CD4-positive, alpha-beta memory T cell (primary cell): ENCODE data around the gene ORM1. TPM values are rescaled to one million over a fixed set of nuclear protein-coding genes. Genes with fewer than 3 reads are reported as not detected.
"Not testable (repeated sequence)": the region's sequence is repeated elsewhere in the genome, so short reads cannot be mapped to it uniquely, and the experiment has no call there.

Source experiments
- CTCF ChIA-PET: fragments of 350-600 bp; sonication (Branson Sonifier 250); formaldehyde crosslinking; loops from one replicate; lab custom pipeline; 2021; ENCODE audit warnings: inconsistent platforms; ENCODE audit not compliant: partially characterized antibody; lab: Charles Lee
- POLR2A ChIA-PET: fragments of 350-600 bp; sonication (Branson Sonifier 250); formaldehyde crosslinking; loops from one replicate; lab custom pipeline; 2021; ENCODE audit not compliant: partially characterized antibody; lab: Charles Lee
- DNase-seq, 5 donors: peaks; one replicate each; pipeline versions ENCODE4 v3.0.0 to v3.0.0-alpha.2; 2020 to 2022; ENCODE audit warnings: mixed read lengths in 1 of 5
- H3K27ac ChIP-seq: one replicate; pipeline ENCODE4 v1.7.0; 2013; ENCODE audit warnings: low read depth, low read length
- H3K27me3 ChIP-seq: 2 replicates; pipeline ENCODE4 v1.7.0; 2013; ENCODE audit warnings: mild to moderate bottlenecking, low read length, moderate library complexity; ENCODE audit not compliant: insufficient read depth
- H3K36me3 ChIP-seq: 2 replicates; pipeline ENCODE4 v1.7.0; 2013; ENCODE audit warnings: mild to moderate bottlenecking, low read length, moderate library complexity; ENCODE audit not compliant: insufficient read depth
- H3K4me1 ChIP-seq: 2 replicates; pipeline ENCODE4 v1.7.0; 2013; ENCODE audit warnings: mild to moderate bottlenecking, low read length, moderate library complexity; ENCODE audit not compliant: insufficient read depth
- H3K4me3 ChIP-seq, 2 donors: one replicate each; pipeline ENCODE4 v1.7.0; 2013; ENCODE audit warnings: low read length in 2 of 2, mild to moderate bottlenecking in 1 of 2
- H3K9me3 ChIP-seq, 2 donors: one replicate each; pipeline ENCODE4 v1.7.0; 2013; ENCODE audit warnings: low read length in 2 of 2, control low read depth in 1 of 2; ENCODE audit not compliant: control insufficient read depth in 1 of 2
- H3K27ac Mint-ChIP-seq, 7 donors: one replicate each; pipeline ENCODE4 v1.8.0; 2020 to 2021; ENCODE audit warnings: mixed read lengths in 7 of 7, mild to moderate bottlenecking in 6 of 7, inconsistent platforms in 3 of 7, moderate library complexity in 3 of 7
- H3K27me3 Mint-ChIP-seq, 2 donors: one replicate each; pipeline ENCODE4 v1.8.0; 2020 to 2021; ENCODE audit warnings: mixed read lengths in 2 of 2
- H3K36me3 Mint-ChIP-seq, 2 donors: one replicate each; pipeline ENCODE4 v1.8.0; 2020 to 2021; ENCODE audit warnings: mixed read lengths in 2 of 2, inconsistent platforms in 1 of 2, mild to moderate bottlenecking in 1 of 2
- H3K4me1 Mint-ChIP-seq, 4 donors: one replicate each; pipeline ENCODE4 v1.8.0; 2020 to 2021; ENCODE audit warnings: mixed read lengths in 4 of 4, mild to moderate bottlenecking in 1 of 4
- H3K4me3 Mint-ChIP-seq, 8 donors: one replicate each; pipeline ENCODE4 v1.8.0; 2020 to 2021; ENCODE audit warnings: mixed read lengths in 8 of 8, mild to moderate bottlenecking in 7 of 8, moderate library complexity in 6 of 8, inconsistent platforms in 3 of 8
- H3K9me3 Mint-ChIP-seq, 8 donors: one replicate each; pipeline ENCODE4 v1.8.0; 2020 to 2021; ENCODE audit warnings: mixed read lengths in 8 of 8, mild to moderate bottlenecking in 5 of 8, inconsistent platforms in 3 of 8, moderate library complexity in 1 of 8
- intact Hi-C: fragments of 100-400 bp; cut with micrococcal nuclease; formaldehyde crosslinking; loops from one replicate; pipeline ENCODE4 v1.15.1; 2023
- polyA plus RNA-seq, 2 donors: library from polyadenylated mRNA; unstranded; fragments of 300-500 nt; fragmentation: Illumina TruSeq; gene quantifications; one replicate each; pipeline ENCODE4 v1.2.3, GENCODE V29; 2021
- total RNA-seq, 2 experiments: library from RNA; stranded (reverse); gene quantifications; one replicate each; pipeline ENCODE4 v1.2.3, GENCODE V29; 2021

Gene ORM1
- total and polyA plus RNA-seq, 4 experiments from 2014 or later = not detected

GRCh38 chr9:114322160-114322818 lies 609 bp upstream of the ORM1 start:
- H3K4me1 Mint-ChIP-seq, H3K36me3 Mint-ChIP-seq, H3K27me3 ChIP-seq, H3K27ac ChIP-seq, intact Hi-C loops, H3K9me3 Mint-ChIP-seq, H3K36me3 ChIP-seq, H3K4me3 ChIP-seq, H3K4me3 Mint-ChIP-seq, H3K27ac Mint-ChIP-seq, H3K9me3 ChIP-seq, H3K4me1 ChIP-seq, POLR2A ChIA-PET, DNase-seq: not testable (repeated sequence)
- peaks cover 7 to 10% of the 10 kb centered on the region in 2 donors for H3K27me3 Mint-ChIP-seq
- CTCF ChIA-PET = interaction anchor here (0.6 to 1.2 kb wide), 2 partner anchors 29 to 303 kb away, joined by 3 to 4 read pairs; no protein-coding TSS in a partner anchor

- intact Hi-C loops, H3K9me3 ChIP-seq, H3K27ac ChIP-seq, H3K27ac Mint-ChIP-seq, DNase-seq, H3K27me3 Mint-ChIP-seq, H3K27me3 ChIP-seq, CTCF ChIA-PET, H3K36me3 ChIP-seq, H3K9me3 Mint-ChIP-seq, H3K4me3 ChIP-seq, POLR2A ChIA-PET, H3K4me1 Mint-ChIP-seq, H3K4me3 Mint-ChIP-seq, H3K4me1 ChIP-seq, H3K36me3 Mint-ChIP-seq: not testable (repeated sequence)
Observed at GRCh38 chr9:114323849-114324248, 951 bp downstream of the ORM1 start.

GRCh38 chr9:114324492-114324891 lies 1.6 kb downstream of the ORM1 start:
- no peak for DNase-seq
- no peaks in the 10 kb centered on the region for H3K9me3 ChIP-seq
- Mint-ChIP-seq H3K4me1 (no peaks in the 10 kb centered on the region), H3K27ac (no peak overlapping the region), H3K27me3 (peaks cover 0 to 5% of the 10 kb centered on the region in 2 donors), H3K36me3 (no peaks in the 10 kb centered on the region), H3K4me3 (no peak overlapping the region), H3K9me3 (no peaks in the 10 kb centered on the region)
- POLR2A ChIA-PET = no interaction called here
- no peak overlapping the region for H3K4me3 ChIP-seq
- intact Hi-C loops = no loop called here
- no peaks in the 10 kb centered on the region for H3K27me3 ChIP-seq
- CTCF ChIA-PET = no interaction called here
- no peaks in the 10 kb centered on the region for H3K4me1 ChIP-seq
- H3K36me3 ChIP-seq = no peaks in the 10 kb centered on the region
- H3K27ac ChIP-seq = no peak overlapping the region

GRCh38 chr9:114324965-114325364 lies 2.1 kb downstream of the ORM1 start:
- H3K9me3 ChIP-seq, H3K4me1 ChIP-seq, H3K9me3 Mint-ChIP-seq, H3K4me1 Mint-ChIP-seq, H3K4me3 Mint-ChIP-seq, H3K4me3 ChIP-seq, DNase-seq, CTCF ChIA-PET, H3K36me3 Mint-ChIP-seq, H3K27ac Mint-ChIP-seq, H3K27ac ChIP-seq, H3K36me3 ChIP-seq, H3K27me3 Mint-ChIP-seq, POLR2A ChIA-PET, intact Hi-C loops, H3K27me3 ChIP-seq: not testable (repeated sequence)

- H3K4me3 Mint-ChIP-seq, H3K4me1 ChIP-seq, DNase-seq, H3K9me3 Mint-ChIP-seq, H3K36me3 Mint-ChIP-seq, H3K9me3 ChIP-seq, H3K36me3 ChIP-seq, H3K4me3 ChIP-seq, H3K27ac ChIP-seq, intact Hi-C loops, H3K27me3 ChIP-seq, CTCF ChIA-PET, H3K27ac Mint-ChIP-seq, H3K27me3 Mint-ChIP-seq, POLR2A ChIA-PET, H3K4me1 Mint-ChIP-seq: not testable (repeated sequence)
Observed at GRCh38 chr9:114325684-114326254, 2.9 kb downstream of the ORM1 start.

GRCh38 chr9:114327749-114328148 lies 4.9 kb downstream of the ORM1 start:
- H3K36me3 Mint-ChIP-seq = no peaks in the 10 kb centered on the region
- ChIA-PET CTCF (interaction anchor here (0.6 kb wide), 1 partner anchor 128 kb away, joined by 3 read pairs; no protein-coding TSS in a partner anchor), POLR2A (no interaction called here)
- peaks cover 7 to 21% (median 16%) of the 10 kb centered on the region in 4 donors for H3K4me1 Mint-ChIP-seq
- H3K4me3 Mint-ChIP-seq = no peak overlapping the region
- no peak for DNase-seq
- intact Hi-C loops = no loop called here
- Histone ChIP-seq H3K4me1 (no peaks in the 10 kb centered on the region), H3K4me3 (no peak overlapping the region), H3K36me3 (no peaks in the 10 kb centered on the region), H3K27ac (no peak overlapping the region), H3K9me3 (no peaks in the 10 kb centered on the region), H3K27me3 (no peaks in the 10 kb centered on the region)
- no peak overlapping the region for H3K27ac Mint-ChIP-seq
- peaks cover 0 to 4% (median 0%) of the 10 kb centered on the region in 8 donors for H3K9me3 Mint-ChIP-seq
- no peaks in the 10 kb centered on the region for H3K27me3 Mint-ChIP-seq

- POLR2A ChIA-PET, H3K27ac Mint-ChIP-seq, H3K36me3 Mint-ChIP-seq, DNase-seq, H3K4me1 ChIP-seq, H3K27me3 ChIP-seq, intact Hi-C loops, H3K4me3 ChIP-seq, H3K9me3 Mint-ChIP-seq, H3K27me3 Mint-ChIP-seq, H3K4me3 Mint-ChIP-seq, H3K36me3 ChIP-seq, H3K9me3 ChIP-seq, H3K27ac ChIP-seq: not testable (repeated sequence)
- CTCF ChIA-PET = interaction anchor here (0.6 kb wide), 1 partner anchor 127 kb away, joined by 3 read pairs; no protein-coding TSS in a partner anchor
- peaks cover 7 to 21% (median 16%) of the 10 kb centered on the region in 4 donors for H3K4me1 Mint-ChIP-seq
Observed at GRCh38 chr9:114328357-114328820, 5.5 kb downstream of the ORM1 start.
